SH-SY5Y (cell line): ENCODE data around the gene ZDHHC8.

Experiments
- GATA2 ChIP-seq: IDR thresholded peaks from 2 replicates; pipeline ENCODE4 v1.6.1; 2011; ENCODE audit warnings: mild to moderate bottlenecking, low read depth, low read length
- GATA3 ChIP-seq: IDR thresholded peaks from 2 replicates; pipeline ENCODE4 v1.6.1; 2011; ENCODE audit warnings: low read depth, mild to moderate bottlenecking, low read length, moderate library complexity

GRCh38 chr22:20185750-20186149, 54.1 kb downstream of the ZDHHC8 start:
- no peak for TF ChIP-seq GATA2
- TF ChIP-seq GATA3: no peak
